T-helper 17 cell (primary cell): ENCODE data around the gene CAMSAP1. TPM values are rescaled to one million over a fixed set of nuclear protein-coding genes. Genes with fewer than 3 reads are reported as not detected.
"Not testable (repeated sequence)": the region's sequence is repeated elsewhere in the genome, so short reads cannot be mapped to it uniquely, and the experiment has no call there.

Experiments used
- ATAC-seq: fragments of 150-1000 bp; cut with Tn5 transposase; 2 replicates; pipeline ENCODE4 v1.10.0; 2021; ENCODE audit warnings: mild to moderate bottlenecking, moderate library complexity
- DNase-seq, 3 donors: peaks; one replicate each; pipeline versions ENCODE4 v3.0.0 to v3.0.0-alpha.2; 2020 to 2021
- H3K9me3 ChIP-seq: one replicate; pipeline ENCODE4 v1.7.0; 2013; ENCODE audit warnings: low read length, mild to moderate bottlenecking; ENCODE audit not compliant: control insufficient read depth, poor library complexity, severe bottlenecking
- H3K27ac Mint-ChIP-seq: one replicate; pipeline ENCODE4 v1.8.0; 2022; ENCODE audit warnings: mild to moderate bottlenecking, moderate library complexity, mixed read lengths
- H3K27me3 Mint-ChIP-seq: one replicate; pipeline ENCODE4 v1.8.0; 2022; ENCODE audit warnings: mixed read lengths
- H3K36me3 Mint-ChIP-seq: one replicate; pipeline ENCODE4 v1.8.0; 2022; ENCODE audit warnings: low read depth, mixed read lengths
- H3K4me1 Mint-ChIP-seq: one replicate; pipeline ENCODE4 v1.8.0; 2022; ENCODE audit warnings: mild to moderate bottlenecking, mixed read lengths
- H3K4me3 Mint-ChIP-seq: one replicate; pipeline ENCODE4 v1.8.0; 2022; ENCODE audit warnings: mild to moderate bottlenecking, moderate library complexity, mixed read lengths
- total RNA-seq, 4 donors: library from RNA in 2 of 4; stranded (reverse) in 2 of 4; gene quantifications; one replicate each; pipeline ENCODE4 v1.2.3 and lab custom pipeline; 2022 to 2026

Gene CAMSAP1
- total RNA-seq, 2 donors from 2014 or later = 32.6 to 39.3 TPM

GRCh38 chr9:135947105-135947504, 39.8 kb upstream of the CAMSAP1 start:
- H3K9me3 ChIP-seq, DNase-seq, H3K4me1 Mint-ChIP-seq, H3K4me3 Mint-ChIP-seq, H3K27me3 Mint-ChIP-seq, ATAC-seq, H3K27ac Mint-ChIP-seq: not testable (repeated sequence)
- peaks cover 21% of the 10 kb centered on the region for H3K36me3 Mint-ChIP-seq

- Mint-ChIP-seq H3K36me3 (peaks cover 24% of the 10 kb centered on the region), H3K4me3 (no peak overlapping the region), H3K4me1 (peaks cover 12% of the 10 kb centered on the region), H3K27me3 (no peaks in the 10 kb centered on the region), H3K27ac (no peak overlapping the region)
- no peak for DNase-seq
- no peaks in the 10 kb centered on the region for H3K9me3 ChIP-seq
- no peak for ATAC-seq
Measured at GRCh38 chr9:135946392-135946994, 39.1 kb upstream of the CAMSAP1 start.

- H3K9me3 ChIP-seq = no peaks in the 10 kb centered on the region
- H3K4me1 Mint-ChIP-seq = peaks cover 12% of the 10 kb centered on the region
- no peaks in the 10 kb centered on the region for H3K27me3 Mint-ChIP-seq
- no peak overlapping the region for H3K4me3 Mint-ChIP-seq
- DNase-seq (no peak), ATAC-seq (no peak)
- no peak overlapping the region for H3K27ac Mint-ChIP-seq
- H3K36me3 Mint-ChIP-seq = peaks cover 24% of the 10 kb centered on the region
Measured at GRCh38 chr9:135945969-135946368, 38.6 kb upstream of the CAMSAP1 start.

GRCh38 chr9:135944444-135945252, 37.3 kb upstream of the CAMSAP1 start:
- peaks cover 12% of the 10 kb centered on the region for H3K4me1 Mint-ChIP-seq
- no peaks in the 10 kb centered on the region for H3K27me3 Mint-ChIP-seq
- peaks cover 19% of the 10 kb centered on the region for H3K36me3 Mint-ChIP-seq
- no peak overlapping the region for H3K27ac Mint-ChIP-seq
- no peak for ATAC-seq
- no peak overlapping the region for H3K4me3 Mint-ChIP-seq
- no peak for DNase-seq
- H3K9me3 ChIP-seq = no peaks in the 10 kb centered on the region

GRCh38 chr9:135943604-135944003, 36.3 kb upstream of the CAMSAP1 start:
- ATAC-seq, H3K4me3 Mint-ChIP-seq: not testable (repeated sequence)

GRCh38 chr9:135941288-135941995, 34.1 kb upstream of the CAMSAP1 start:
- no peak overlapping the region for H3K27ac Mint-ChIP-seq
- H3K9me3 ChIP-seq = no peaks in the 10 kb centered on the region
- ATAC-seq (no peak), DNase-seq (no peak)
- H3K4me3 Mint-ChIP-seq = no peak overlapping the region
- peaks cover 11% of the 10 kb centered on the region for H3K36me3 Mint-ChIP-seq
- H3K27me3 Mint-ChIP-seq = no peaks in the 10 kb centered on the region
- peaks cover 5% of the 10 kb centered on the region for H3K4me1 Mint-ChIP-seq

More at GRCh38 chr9:135943604-135944003, 36.3 kb upstream of the CAMSAP1 start:
- not testable (repeated sequence) for H3K4me1 Mint-ChIP-seq, H3K9me3 ChIP-seq, DNase-seq, H3K27me3 Mint-ChIP-seq, H3K27ac Mint-ChIP-seq
- peaks cover 15% of the 10 kb centered on the region for H3K36me3 Mint-ChIP-seq

- peak overlapping the region; percentile 67 for H3K4me3 Mint-ChIP-seq
Measured at GRCh38 chr9:135939351-135940265, 32.3 kb upstream of the CAMSAP1 start.

GRCh38 chr9:135937521-135938489, 30.5 kb upstream of the CAMSAP1 start:
- Mint-ChIP-seq H3K4me3 (no peak overlapping the region), H3K27me3 (no peaks in the 10 kb centered on the region), H3K36me3 (peaks cover 5% of the 10 kb centered on the region), H3K4me1 (peaks cover 7% of the 10 kb centered on the region), H3K27ac (no peak overlapping the region)
- no peaks in the 10 kb centered on the region for H3K9me3 ChIP-seq
- ATAC-seq (no peak), DNase-seq (no peak)

More at GRCh38 chr9:135939351-135940265, 32.3 kb upstream of the CAMSAP1 start:
- peak; percentile 84 for ATAC-seq
- Mint-ChIP-seq H3K27ac (peak overlapping the region; percentile 68), H3K27me3 (no peaks in the 10 kb centered on the region), H3K4me1 (peaks cover 5% of the 10 kb centered on the region), H3K36me3 (peaks cover 8% of the 10 kb centered on the region)
- H3K9me3 ChIP-seq = no peaks in the 10 kb centered on the region
- DNase-seq = peak in 2 of 3 donors; percentile 28 to 35

- H3K36me3 Mint-ChIP-seq = peaks cover 2% of the 10 kb centered on the region
Measured at GRCh38 chr9:135933114-135933513, 25.8 kb upstream of the CAMSAP1 start.

GRCh38 chr9:135932656-135933055, 25.3 kb upstream of the CAMSAP1 start:
- Mint-ChIP-seq H3K36me3 (peaks cover 2% of the 10 kb centered on the region), H3K4me3 (no peak overlapping the region), H3K27me3 (no peaks in the 10 kb centered on the region), H3K4me1 (peaks cover 8% of the 10 kb centered on the region), H3K27ac (no peak overlapping the region)
- DNase-seq (no peak), ATAC-seq (no peak)
- no peaks in the 10 kb centered on the region for H3K9me3 ChIP-seq

More at GRCh38 chr9:135933114-135933513, 25.8 kb upstream of the CAMSAP1 start:
- H3K27ac Mint-ChIP-seq = no peak overlapping the region
- no peaks in the 10 kb centered on the region for H3K27me3 Mint-ChIP-seq
- no peaks in the 10 kb centered on the region for H3K9me3 ChIP-seq
- H3K4me3 Mint-ChIP-seq = no peak overlapping the region
- ATAC-seq (no peak), DNase-seq (no peak)
- H3K4me1 Mint-ChIP-seq = peaks cover 8% of the 10 kb centered on the region

- no peak for ATAC-seq
- H3K9me3 ChIP-seq = no peaks in the 10 kb centered on the region
- H3K4me1 Mint-ChIP-seq = peaks cover 6% of the 10 kb centered on the region
- DNase-seq = no peak
- no peak overlapping the region for H3K27ac Mint-ChIP-seq
- H3K36me3 Mint-ChIP-seq = peaks cover 2% of the 10 kb centered on the region
- no peak overlapping the region for H3K4me3 Mint-ChIP-seq
- H3K27me3 Mint-ChIP-seq = no peaks in the 10 kb centered on the region
Measured at GRCh38 chr9:135931349-135931820, 24.0 kb upstream of the CAMSAP1 start.
